Stomach (tissue), 4 donors: ENCODE measurements around the gene NRCAM.

Experiments used
- CTCF ChIP-seq, 7 experiments: fragments of 450-650 bp in 4 of 7; fragments of 200-600 bp in 3 of 7; sonication (generic) in 3 of 7; IDR thresholded peaks; one replicate each; pipeline ENCODE4 v1.5.1; 2016 to 2019; ENCODE audit warnings: antibody characterized with exemption in 7 of 7, control low read depth in 2 of 7, mild to moderate bottlenecking in 1 of 7
- EP300 ChIP-seq: sonication (generic); formaldehyde crosslinking; IDR thresholded peaks from one replicate; pipeline ENCODE4 v1.6.1; 2017; ENCODE audit warnings: antibody characterized with exemption
- POLR2A ChIP-seq, 4 donors: fragments of 450-650 bp; IDR thresholded peaks; one replicate each; pipeline ENCODE4 v1.6.1; 2016; ENCODE audit warnings: antibody characterized with exemption in 4 of 4, control low read depth in 2 of 4, mild to moderate bottlenecking in 1 of 4, moderate library complexity in 1 of 4

- TF ChIP-seq POLR2A (IDR thresholded peaks at IDR 0.05) (no peak), CTCF (IDR thresholded peaks at IDR 0.05) (no peak), EP300 (no peak)
These were observed 22.9 kb upstream of the NRCAM start for GRCh38 chr7:108479118-108479517.
